DOHH2 (cell line): ENCODE results near the gene ASIC1.

ENCODE experiments used
- H3F3A ChIP-seq: fragments of 200-600 bp; sonication (generic), shearing (Covaris generic); 2 replicates; pipeline ENCODE4 v1.6.0; 2016; ENCODE audit warnings: antibody characterized with exemption, mild to moderate bottlenecking; ENCODE audit not compliant: control insufficient read depth, insufficient read depth
- H3K27ac ChIP-seq: fragments of 200-600 bp; sonication (generic); 2 replicates; pipeline ENCODE4 v1.5.1; 2014; ENCODE audit warnings: low read depth, mild to moderate bottlenecking, low read length, moderate library complexity
- H3K27me3 ChIP-seq: fragments of 200-600 bp; sonication (generic); 2 replicates; pipeline ENCODE4 v1.6.1; 2014; ENCODE audit warnings: mild to moderate bottlenecking, low read length, mixed read lengths; ENCODE audit not compliant: control insufficient read depth
- H3K36me3 ChIP-seq: fragments of 200-600 bp; sonication (generic); 2 replicates; pipeline ENCODE4 v1.6.1; 2014; ENCODE audit warnings: mild to moderate bottlenecking, low read length, moderate library complexity, mixed read lengths; ENCODE audit not compliant: control insufficient read depth
- H3K4me1 ChIP-seq: fragments of 200-600 bp; sonication (generic); 2 replicates; pipeline ENCODE4 v1.6.1; 2014; ENCODE audit warnings: mild to moderate bottlenecking, low read length, mixed read lengths; ENCODE audit not compliant: control insufficient read depth
- H3K4me2 ChIP-seq: fragments of 200-600 bp; sonication (generic); 2 replicates; pipeline ENCODE4 v1.6.0; 2014; ENCODE audit warnings: mild to moderate bottlenecking, low read length, moderate library complexity
- H3K4me3 ChIP-seq: fragments of 200-600 bp; sonication (generic); 2 replicates; pipeline ENCODE4 v1.5.1; 2014; ENCODE audit warnings: mild to moderate bottlenecking, low read length, mixed read lengths
- H3K79me2 ChIP-seq: fragments of 200-600 bp; sonication (generic); 2 replicates; pipeline ENCODE4 v1.6.1; 2014; ENCODE audit warnings: mild to moderate bottlenecking, low read length, mixed read lengths; ENCODE audit not compliant: control insufficient read depth
- H3K9me2 ChIP-seq: fragments of 200-600 bp; sonication (generic); replicated peaks from 2 replicates; pipeline ENCODE4 v1.6.1; 2014; ENCODE audit warnings: mild to moderate bottlenecking, low read length, mixed read lengths; ENCODE audit not compliant: control insufficient read depth
- H3K9me3 ChIP-seq: fragments of 200-600 bp; sonication (generic); 2 replicates; pipeline ENCODE4 v1.6.1; 2014; ENCODE audit warnings: antibody characterized with exemption, low read length, mixed read lengths; ENCODE audit not compliant: control insufficient read depth, insufficient read depth
- H4K20me1 ChIP-seq: fragments of 200-600 bp; sonication (generic); 2 replicates; pipeline ENCODE4 v1.6.0; 2014; ENCODE audit warnings: low read depth, mild to moderate bottlenecking, antibody characterized with exemption, low read length, moderate library complexity; ENCODE audit not compliant: control insufficient read depth, insufficient read depth
- EZH2phosphoT487 ChIP-seq: fragments of 200-600 bp; sonication (generic); IDR thresholded peaks from 2 replicates; pipeline ENCODE4 v1.6.1; 2017; ENCODE audit warnings: borderline replicate concordance, mild to moderate bottlenecking, antibody characterized with exemption, low read length, moderate library complexity, mixed read lengths
- TF ChIP-seq, protein P1 (sequence below): fragments of 200-600 bp; sonication (generic); IDR thresholded peaks from one replicate; pipeline ENCODE4 v1.5.1; 2014; ENCODE audit warnings: antibody characterized with exemption, mild to moderate bottlenecking, low read depth, low read length; ENCODE audit not compliant: poor library complexity, severe bottlenecking

Gene ASIC1

DNA sequence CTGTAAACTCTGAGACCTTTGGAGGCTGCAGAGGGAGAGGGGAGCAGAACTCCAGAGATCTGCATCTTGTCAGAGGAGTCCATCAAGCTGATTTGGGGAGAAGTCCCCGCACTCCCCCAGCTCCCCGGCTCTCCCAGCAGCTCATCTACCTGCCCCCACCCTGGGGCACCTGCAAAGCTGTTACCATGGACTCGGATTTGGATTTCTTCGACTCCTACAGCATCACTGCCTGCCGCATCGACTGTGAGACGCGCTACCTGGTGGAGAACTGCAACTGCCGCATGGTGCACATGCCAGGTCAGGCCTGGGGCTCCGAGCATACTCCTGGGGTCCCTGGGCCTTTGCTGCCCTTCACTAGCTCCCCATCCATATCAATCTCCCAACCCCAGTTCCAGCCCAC is 20.9 kb downstream of the ASIC1 start:
- 0 out of 2 replicates have a peak, but pooled peaks cover 3% of the 10 kb centered on the region for H3K4me1 ChIP-seq
- no peaks in the 10 kb centered on the region for H3K9me3 ChIP-seq
- H3K36me3 ChIP-seq, result no peaks in the 10 kb centered on the region
- TF ChIP-seq, protein P1, sequence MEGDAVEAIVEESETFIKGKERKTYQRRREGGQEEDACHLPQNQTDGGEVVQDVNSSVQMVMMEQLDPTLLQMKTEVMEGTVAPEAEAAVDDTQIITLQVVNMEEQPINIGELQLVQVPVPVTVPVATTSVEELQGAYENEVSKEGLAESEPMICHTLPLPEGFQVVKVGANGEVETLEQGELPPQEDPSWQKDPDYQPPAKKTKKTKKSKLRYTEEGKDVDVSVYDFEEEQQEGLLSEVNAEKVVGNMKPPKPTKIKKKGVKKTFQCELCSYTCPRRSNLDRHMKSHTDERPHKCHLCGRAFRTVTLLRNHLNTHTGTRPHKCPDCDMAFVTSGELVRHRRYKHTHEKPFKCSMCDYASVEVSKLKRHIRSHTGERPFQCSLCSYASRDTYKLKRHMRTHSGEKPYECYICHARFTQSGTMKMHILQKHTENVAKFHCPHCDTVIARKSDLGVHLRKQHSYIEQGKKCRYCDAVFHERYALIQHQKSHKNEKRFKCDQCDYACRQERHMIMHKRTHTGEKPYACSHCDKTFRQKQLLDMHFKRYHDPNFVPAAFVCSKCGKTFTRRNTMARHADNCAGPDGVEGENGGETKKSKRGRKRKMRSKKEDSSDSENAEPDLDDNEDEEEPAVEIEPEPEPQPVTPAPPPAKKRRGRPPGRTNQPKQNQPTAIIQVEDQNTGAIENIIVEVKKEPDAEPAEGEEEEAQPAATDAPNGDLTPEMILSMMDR, result no peak
- no peak for TF ChIP-seq EZH2phosphoT487
- H3K4me3 ChIP-seq, result no peak overlapping the region
- no peaks in the 10 kb centered on the region for H3K79me2 ChIP-seq
- peaks cover 10% of the 10 kb centered on the region; the same call in 1 of the 2 replicates for H3K27me3 ChIP-seq
- H3K27ac ChIP-seq, result no peak overlapping the region
- no peaks in the 10 kb centered on the region for H3F3A ChIP-seq
- H3K9me2 ChIP-seq, result no peaks in the 10 kb centered on the region
- no peak overlapping the region for H3K4me2 ChIP-seq
- H4K20me1 ChIP-seq, result no peaks in the 10 kb centered on the region

DNA sequence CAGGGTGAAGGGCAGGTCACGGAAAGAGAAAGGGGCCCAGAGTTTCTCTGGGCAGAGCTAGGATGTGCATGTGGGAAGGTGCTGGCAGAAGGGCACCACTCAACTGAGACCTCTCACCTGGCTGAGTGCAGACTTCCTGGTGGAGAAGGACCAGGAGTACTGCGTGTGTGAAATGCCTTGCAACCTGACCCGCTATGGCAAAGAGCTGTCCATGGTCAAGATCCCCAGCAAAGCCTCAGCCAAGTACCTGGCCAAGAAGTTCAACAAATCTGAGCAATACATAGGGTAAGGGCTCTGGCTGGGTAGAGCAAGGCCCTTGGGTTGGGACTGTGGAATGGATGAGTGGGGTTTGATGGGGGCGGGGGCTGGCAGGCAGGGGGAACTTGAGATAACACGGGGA is 22.4 kb downstream of the ASIC1 start:
- Histone ChIP-seq H3K27ac (no peak overlapping the region), H3K79me2 (peaks cover 3% of the 10 kb centered on the region), H3K9me2 (no peaks in the 10 kb centered on the region), H3F3A (no peaks in the 10 kb centered on the region), H3K4me2 (no peak overlapping the region), H4K20me1 (no peaks in the 10 kb centered on the region), H3K4me1 (0 out of 2 replicates have a peak, but pooled peaks cover 6% of the 10 kb centered on the region), H3K36me3 (no peaks in the 10 kb centered on the region), H3K27me3 (peaks cover 10% of the 10 kb centered on the region; the same call in 1 of the 2 replicates), H3K9me3 (no peaks in the 10 kb centered on the region), H3K4me3 (no peak overlapping the region)
- no peak for TF ChIP-seq EZH2phosphoT487
- TF ChIP-seq, protein P1, result no peak

DNA sequence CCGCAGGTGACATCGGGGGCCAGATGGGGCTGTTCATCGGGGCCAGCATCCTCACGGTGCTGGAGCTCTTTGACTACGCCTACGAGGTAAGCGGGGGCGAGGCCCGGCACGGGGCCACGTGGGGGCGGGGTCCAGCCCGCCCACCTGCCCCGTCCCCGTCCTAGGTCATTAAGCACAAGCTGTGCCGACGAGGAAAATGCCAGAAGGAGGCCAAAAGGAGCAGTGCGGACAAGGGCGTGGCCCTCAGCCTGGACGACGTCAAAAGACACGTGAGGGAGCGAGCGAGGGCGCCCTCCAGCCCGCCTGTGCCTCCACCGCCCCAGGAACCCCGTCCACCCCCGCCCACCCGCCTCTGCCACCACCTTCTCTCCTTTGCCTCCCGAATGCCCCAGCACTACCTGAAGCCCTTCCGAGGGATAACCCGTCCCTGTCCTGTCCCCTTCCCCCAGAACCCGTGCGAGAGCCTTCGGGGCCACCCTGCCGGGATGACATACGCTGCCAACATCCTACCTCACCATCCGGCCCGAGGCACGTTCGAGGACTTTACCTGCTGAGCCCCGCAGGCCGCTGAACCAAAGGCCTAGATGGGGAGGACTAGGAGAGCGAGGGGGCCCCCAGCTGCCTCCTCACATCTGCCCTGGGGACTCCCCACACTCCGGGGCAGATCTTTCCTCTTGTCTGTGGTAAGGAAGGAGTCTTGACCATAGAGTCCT is 23.9 kb downstream of the ASIC1 start:
- no peaks in the 10 kb centered on the region for H3K9me3 ChIP-seq
- TF ChIP-seq, protein P1, result no peak
- no peak for TF ChIP-seq EZH2phosphoT487
- H3K27ac ChIP-seq, result no peak overlapping the region
- peaks cover 10% of the 10 kb centered on the region; the same call in 1 of the 2 replicates for H3K27me3 ChIP-seq
- H3K36me3 ChIP-seq, result peaks cover 8% of the 10 kb centered on the region; the same call in 1 of the 2 replicates
- H4K20me1 ChIP-seq, result no peaks in the 10 kb centered on the region
- H3K4me2 ChIP-seq, result peak overlapping the region; percentile 23; the same call in 1 of the 2 replicates
- peaks cover 15% of the 10 kb centered on the region for H3K79me2 ChIP-seq
- no peak overlapping the region for H3K4me3 ChIP-seq
- peaks cover 13% of the 10 kb centered on the region for H3K4me1 ChIP-seq
- H3F3A ChIP-seq, result peaks cover 4% of the 10 kb centered on the region
- H3K9me2 ChIP-seq, result no peaks in the 10 kb centered on the region
